Gastroesophageal sphincter (tissue), 3 donors: ENCODE results near the gene OIP5.

Experiments
- EP300 ChIP-seq: sonication (generic); formaldehyde crosslinking; IDR thresholded peaks from one replicate; pipeline ENCODE4 v1.6.1; 2017; ENCODE audit warnings: antibody characterized with exemption, mild to moderate bottlenecking
- POLR2A ChIP-seq, 2 donors: fragments of 450-650 bp; IDR thresholded peaks; one replicate each; pipeline ENCODE4 v1.6.1; 2017; ENCODE audit warnings: antibody characterized with exemption in 2 of 2, mild to moderate bottlenecking in 2 of 2, moderate library complexity in 1 of 2
- POLR2AphosphoS5 ChIP-seq: sonication (generic); formaldehyde crosslinking; IDR thresholded peaks from one replicate; pipeline ENCODE4 v1.6.1; 2017; ENCODE audit warnings: antibody characterized with exemption
- TF ChIP-seq, protein P1 (sequence below), 4 experiments: fragments of 200-600 bp in 2 of 4; fragments of 450-650 bp in 2 of 4; sonication (generic) in 1 of 4; IDR thresholded peaks; one replicate each; pipeline ENCODE4 v1.5.1; 2017 to 2019; ENCODE audit warnings: antibody characterized with exemption in 4 of 4, mild to moderate bottlenecking in 2 of 4, moderate library complexity in 2 of 4

DNA sequence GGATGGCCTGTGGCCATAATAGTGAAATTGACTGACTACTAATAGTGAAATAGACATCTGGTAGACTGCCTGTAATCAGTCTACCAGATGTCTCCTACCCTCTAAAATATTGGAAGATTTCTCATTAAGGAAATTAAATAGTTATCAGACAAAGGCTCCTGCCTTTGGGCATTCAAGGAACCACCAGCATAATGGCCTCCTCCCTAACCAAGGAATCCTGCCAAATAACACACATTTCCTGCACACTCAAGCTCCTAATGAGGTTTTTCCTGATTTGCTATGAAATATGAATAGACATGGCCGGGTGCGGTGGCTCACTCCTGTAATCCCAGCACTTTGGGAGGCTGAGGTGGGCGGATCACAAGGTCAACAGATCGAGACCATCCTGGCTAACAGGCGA is 14.8 kb upstream of the OIP5 start:
- TF ChIP-seq, protein P1, sequence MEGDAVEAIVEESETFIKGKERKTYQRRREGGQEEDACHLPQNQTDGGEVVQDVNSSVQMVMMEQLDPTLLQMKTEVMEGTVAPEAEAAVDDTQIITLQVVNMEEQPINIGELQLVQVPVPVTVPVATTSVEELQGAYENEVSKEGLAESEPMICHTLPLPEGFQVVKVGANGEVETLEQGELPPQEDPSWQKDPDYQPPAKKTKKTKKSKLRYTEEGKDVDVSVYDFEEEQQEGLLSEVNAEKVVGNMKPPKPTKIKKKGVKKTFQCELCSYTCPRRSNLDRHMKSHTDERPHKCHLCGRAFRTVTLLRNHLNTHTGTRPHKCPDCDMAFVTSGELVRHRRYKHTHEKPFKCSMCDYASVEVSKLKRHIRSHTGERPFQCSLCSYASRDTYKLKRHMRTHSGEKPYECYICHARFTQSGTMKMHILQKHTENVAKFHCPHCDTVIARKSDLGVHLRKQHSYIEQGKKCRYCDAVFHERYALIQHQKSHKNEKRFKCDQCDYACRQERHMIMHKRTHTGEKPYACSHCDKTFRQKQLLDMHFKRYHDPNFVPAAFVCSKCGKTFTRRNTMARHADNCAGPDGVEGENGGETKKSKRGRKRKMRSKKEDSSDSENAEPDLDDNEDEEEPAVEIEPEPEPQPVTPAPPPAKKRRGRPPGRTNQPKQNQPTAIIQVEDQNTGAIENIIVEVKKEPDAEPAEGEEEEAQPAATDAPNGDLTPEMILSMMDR (IDR thresholded peaks at IDR 0.05), result no peak
- TF ChIP-seq EP300 (no peak), POLR2AphosphoS5 (no peak), POLR2A (IDR thresholded peaks at IDR 0.05) (no peak)
